ENCODE measurements around the gene DCAF8L2.

DNA sequence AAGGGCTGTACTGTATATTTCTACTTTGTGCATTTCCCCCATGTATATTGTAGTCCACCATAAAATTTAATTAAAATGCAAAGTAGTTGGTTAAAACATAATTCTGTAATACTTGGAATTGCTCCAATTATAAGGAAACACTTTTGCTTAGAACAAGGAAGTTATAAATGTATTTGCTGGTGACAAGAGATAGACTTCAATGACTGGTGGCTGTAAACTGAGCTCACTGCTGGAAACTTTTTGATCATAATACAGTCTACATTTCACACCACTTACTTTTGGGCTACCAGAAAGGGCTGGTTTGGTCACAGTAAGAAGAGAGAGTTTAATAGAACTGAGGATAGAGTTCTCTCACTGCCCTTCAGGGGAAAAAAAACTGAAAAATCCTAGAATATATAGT lies 32.7 kb downstream of the DCAF8L2 start:
- TF ChIP-seq, protein P1, sequence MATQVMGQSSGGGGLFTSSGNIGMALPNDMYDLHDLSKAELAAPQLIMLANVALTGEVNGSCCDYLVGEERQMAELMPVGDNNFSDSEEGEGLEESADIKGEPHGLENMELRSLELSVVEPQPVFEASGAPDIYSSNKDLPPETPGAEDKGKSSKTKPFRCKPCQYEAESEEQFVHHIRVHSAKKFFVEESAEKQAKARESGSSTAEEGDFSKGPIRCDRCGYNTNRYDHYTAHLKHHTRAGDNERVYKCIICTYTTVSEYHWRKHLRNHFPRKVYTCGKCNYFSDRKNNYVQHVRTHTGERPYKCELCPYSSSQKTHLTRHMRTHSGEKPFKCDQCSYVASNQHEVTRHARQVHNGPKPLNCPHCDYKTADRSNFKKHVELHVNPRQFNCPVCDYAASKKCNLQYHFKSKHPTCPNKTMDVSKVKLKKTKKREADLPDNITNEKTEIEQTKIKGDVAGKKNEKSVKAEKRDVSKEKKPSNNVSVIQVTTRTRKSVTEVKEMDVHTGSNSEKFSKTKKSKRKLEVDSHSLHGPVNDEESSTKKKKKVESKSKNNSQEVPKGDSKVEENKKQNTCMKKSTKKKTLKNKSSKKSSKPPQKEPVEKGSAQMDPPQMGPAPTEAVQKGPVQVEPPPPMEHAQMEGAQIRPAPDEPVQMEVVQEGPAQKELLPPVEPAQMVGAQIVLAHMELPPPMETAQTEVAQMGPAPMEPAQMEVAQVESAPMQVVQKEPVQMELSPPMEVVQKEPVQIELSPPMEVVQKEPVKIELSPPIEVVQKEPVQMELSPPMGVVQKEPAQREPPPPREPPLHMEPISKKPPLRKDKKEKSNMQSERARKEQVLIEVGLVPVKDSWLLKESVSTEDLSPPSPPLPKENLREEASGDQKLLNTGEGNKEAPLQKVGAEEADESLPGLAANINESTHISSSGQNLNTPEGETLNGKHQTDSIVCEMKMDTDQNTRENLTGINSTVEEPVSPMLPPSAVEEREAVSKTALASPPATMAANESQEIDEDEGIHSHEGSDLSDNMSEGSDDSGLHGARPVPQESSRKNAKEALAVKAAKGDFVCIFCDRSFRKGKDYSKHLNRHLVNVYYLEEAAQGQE (IDR thresholded peaks at IDR 0.05; ENCODE audit: low read depth), result no peak
- TF ChIP-seq RAD21 (IDR thresholded peaks at IDR 0.05; ENCODE audit: low read depth), result no peak
- TF ChIP-seq EP300 (IDR thresholded peaks at IDR 0.05; ENCODE audit: borderline replicate concordance), result no peak
- TF ChIP-seq CEBPB (IDR thresholded peaks at IDR 0.05), result no peak
- TF ChIP-seq EGR1 (IDR thresholded peaks at IDR 0.05), result no peak
- no peak for TF ChIP-seq CREB1 (IDR thresholded peaks at IDR 0.05; ENCODE audit: low read depth)
- TF ChIP-seq YY1 (IDR thresholded peaks at IDR 0.05; ENCODE audit: low read depth), result no peak
- TF ChIP-seq FOXM1 (IDR thresholded peaks at IDR 0.05; ENCODE audit: borderline replicate concordance, low read depth), result no peak
- no peak for TF ChIP-seq TEAD4 (IDR thresholded peaks at IDR 0.05)
- TF ChIP-seq, protein P2, sequence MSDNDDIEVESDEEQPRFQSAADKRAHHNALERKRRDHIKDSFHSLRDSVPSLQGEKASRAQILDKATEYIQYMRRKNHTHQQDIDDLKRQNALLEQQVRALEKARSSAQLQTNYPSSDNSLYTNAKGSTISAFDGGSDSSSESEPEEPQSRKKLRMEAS (IDR thresholded peaks at IDR 0.05), result no peak

Data from Ishikawa (cell line).